ENCODE measurements around the gene ARAP1.

ARAP1 gene

DNA sequence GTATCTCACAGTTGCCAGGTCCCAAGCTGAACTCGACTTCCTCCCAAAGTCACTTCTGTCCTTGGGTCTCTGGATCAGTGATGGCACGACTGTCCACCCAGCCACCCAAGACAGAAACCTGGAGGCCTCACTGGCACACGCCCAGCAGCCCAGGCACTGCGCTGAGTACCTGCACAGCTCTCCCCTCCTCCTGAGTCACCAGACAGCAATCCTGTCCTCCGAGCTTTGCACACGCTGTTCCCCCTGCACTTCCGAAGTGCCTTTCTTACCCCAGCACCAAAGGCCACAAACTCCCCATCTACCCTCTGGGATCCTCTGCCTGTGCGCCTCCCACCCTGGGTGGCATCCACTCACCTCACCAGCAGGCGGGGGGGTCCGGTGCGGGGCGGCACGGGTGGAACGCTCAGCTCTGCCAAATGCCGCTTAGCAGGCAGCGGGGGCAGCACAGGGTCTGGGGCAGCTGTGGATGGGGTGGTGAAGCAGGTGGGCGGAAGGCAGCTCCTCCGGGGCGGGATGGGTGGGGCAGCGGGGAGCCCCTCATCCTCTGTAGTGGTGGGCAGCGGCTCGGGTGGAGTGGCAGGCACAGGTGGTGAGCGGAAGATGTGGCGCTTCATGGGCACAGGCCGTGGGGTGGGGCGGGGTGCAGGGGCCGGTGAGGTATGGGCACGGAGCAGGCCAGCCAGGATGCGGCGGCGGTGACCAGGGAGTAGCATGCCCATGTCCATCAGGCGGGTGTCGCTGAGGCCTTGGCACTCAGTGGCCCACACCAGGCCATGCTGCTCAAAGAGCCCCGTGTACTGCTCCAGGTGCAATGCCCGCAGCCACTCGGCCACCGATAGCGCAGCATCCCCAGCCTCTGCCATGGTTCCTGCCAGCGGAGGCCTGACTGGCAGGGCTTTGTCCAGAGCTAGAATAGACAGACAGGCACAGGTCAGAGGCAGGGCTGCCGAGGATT, 25.7 kb downstream of the ARAP1 start:
- no peak for TF ChIP-seq MYC (IDR thresholded peaks at IDR 0.05; ENCODE audit: low read depth, low read length)
- TF ChIP-seq CTCF (IDR thresholded peaks at IDR 0.05; ENCODE audit: low read depth, low read length) = no peak
- TF ChIP-seq, protein P1, sequence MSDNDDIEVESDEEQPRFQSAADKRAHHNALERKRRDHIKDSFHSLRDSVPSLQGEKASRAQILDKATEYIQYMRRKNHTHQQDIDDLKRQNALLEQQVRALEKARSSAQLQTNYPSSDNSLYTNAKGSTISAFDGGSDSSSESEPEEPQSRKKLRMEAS (IDR thresholded peaks at IDR 0.05; ENCODE audit: low read depth, low read length) = no peak
- no peak for TF ChIP-seq POLR2A (IDR thresholded peaks at IDR 0.05; ENCODE audit: extremely low read depth, insufficient read length)
- DNase-seq (ENCODE audit: low read depth) = no peak
- no peak overlapping the region for H3K4me3 ChIP-seq (ENCODE audit: low read depth, low read length)

- H3K4me3 ChIP-seq (ENCODE audit: low read depth, low read length) = no peak overlapping the region
- no peak for DNase-seq (ENCODE audit: low read depth)
- TF ChIP-seq, protein P1 (IDR thresholded peaks at IDR 0.05; ENCODE audit: low read depth, low read length) = no peak
- no peak for TF ChIP-seq CTCF (IDR thresholded peaks at IDR 0.05; ENCODE audit: low read depth, low read length)
- TF ChIP-seq POLR2A (IDR thresholded peaks at IDR 0.05; ENCODE audit: extremely low read depth, insufficient read length) = no peak
- no peak for TF ChIP-seq MYC (IDR thresholded peaks at IDR 0.05; ENCODE audit: low read depth, low read length)
These were observed 26.5 kb downstream of the ARAP1 start for GRCh38 chr11:72725724-72726028.

- no peak for TF ChIP-seq POLR2A (IDR thresholded peaks at IDR 0.05; ENCODE audit: extremely low read depth, insufficient read length)
- TF ChIP-seq CTCF (IDR thresholded peaks at IDR 0.05; ENCODE audit: low read depth, low read length) = peak; percentile 94
- peak; percentile 19 for TF ChIP-seq MYC (IDR thresholded peaks at IDR 0.05; ENCODE audit: low read depth, low read length)
- TF ChIP-seq, protein P1 (IDR thresholded peaks at IDR 0.05; ENCODE audit: low read depth, low read length) = peak; percentile 19; the same call in 1 of the 2 replicates
- no peak overlapping the region for H3K4me3 ChIP-seq (ENCODE audit: low read depth, low read length)
- DNase-seq (ENCODE audit: low read depth) = peak; percentile 92
These were observed 27.1 kb downstream of the ARAP1 start for GRCh38 chr11:72724851-72725723.

DNA sequence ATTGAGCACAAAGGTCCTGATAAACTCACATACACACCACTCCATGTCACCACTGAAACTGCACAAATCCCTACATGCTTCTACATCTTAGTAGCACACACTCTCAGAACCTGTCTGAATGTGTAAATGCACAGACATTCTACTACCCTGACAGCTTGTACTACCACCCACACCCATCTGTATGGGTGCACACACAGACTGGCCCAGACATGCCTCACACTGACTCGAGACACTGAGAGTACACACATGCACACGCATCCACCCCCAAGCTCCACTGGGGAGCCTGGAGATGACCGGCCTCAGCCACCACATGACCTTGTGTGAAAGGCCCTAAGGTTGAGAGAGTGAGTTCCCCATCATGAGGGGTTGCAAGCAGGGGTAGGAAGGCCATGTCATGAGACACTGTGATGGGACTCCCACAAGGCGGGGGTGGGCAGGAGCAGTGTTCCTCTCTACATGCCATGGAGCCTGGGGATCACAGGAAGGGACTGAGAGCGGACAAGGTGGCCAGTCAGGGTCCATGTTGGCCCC, 28.1 kb downstream of the ARAP1 start:
- no peak for DNase-seq (ENCODE audit: low read depth)
- no peak for TF ChIP-seq CTCF (IDR thresholded peaks at IDR 0.05; ENCODE audit: low read depth, low read length)
- TF ChIP-seq, protein P1 (IDR thresholded peaks at IDR 0.05; ENCODE audit: low read depth, low read length) = no peak
- no peak for TF ChIP-seq MYC (IDR thresholded peaks at IDR 0.05; ENCODE audit: low read depth, low read length)
- TF ChIP-seq POLR2A (IDR thresholded peaks at IDR 0.05; ENCODE audit: extremely low read depth, insufficient read length) = no peak
- no peak overlapping the region for H3K4me3 ChIP-seq (ENCODE audit: low read depth, low read length)

DNA sequence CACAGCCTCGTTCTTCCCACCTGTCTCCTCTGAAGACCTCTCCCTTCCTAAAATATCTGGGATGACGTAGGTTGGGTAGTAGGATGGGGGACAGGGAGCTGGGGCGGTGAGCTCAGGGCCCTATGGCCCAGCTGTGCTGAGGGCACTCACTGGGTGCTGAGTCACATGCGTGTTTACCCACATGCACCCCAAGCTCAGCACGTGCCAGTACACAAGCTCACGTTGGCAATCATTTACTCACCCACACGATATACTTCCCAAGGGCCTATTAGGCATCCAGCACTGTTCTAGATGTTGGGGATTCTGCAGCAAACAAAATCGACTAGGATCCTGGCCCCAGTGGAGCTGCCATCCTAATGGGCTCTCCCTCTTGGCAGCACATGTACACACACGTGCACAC, 28.7 kb downstream of the ARAP1 start:
- DNase-seq (ENCODE audit: low read depth) = no peak
- TF ChIP-seq POLR2A (IDR thresholded peaks at IDR 0.05; ENCODE audit: extremely low read depth, insufficient read length) (no peak), CTCF (IDR thresholded peaks at IDR 0.05; ENCODE audit: low read depth, low read length) (no peak), MYC (IDR thresholded peaks at IDR 0.05; ENCODE audit: low read depth, low read length) (no peak)
- TF ChIP-seq, protein P1 (IDR thresholded peaks at IDR 0.05; ENCODE audit: low read depth, low read length) = no peak
- H3K4me3 ChIP-seq (ENCODE audit: low read depth, low read length) = no peak overlapping the region
